Neural crest cell (in vitro differentiated cells): ENCODE measurements around the gene CDC5L. TPM values are rescaled to one million over a fixed set of nuclear protein-coding genes. Genes with fewer than 3 reads are reported as not detected.

Experiments
- DNase-seq: peaks from one replicate; pipeline ENCODE4 v3.0.0; 2021; ENCODE audit warnings: low read depth, mixed read lengths, low spot score
- H3K27ac Mint-ChIP-seq: one replicate; pipeline ENCODE4 v1.8.0; 2021; ENCODE audit warnings: mild to moderate bottlenecking, mixed read lengths; ENCODE audit not compliant: unreplicated experiment
- H3K27me3 Mint-ChIP-seq: 2 replicates; pipeline ENCODE4 v1.8.0; 2021; ENCODE audit warnings: low read depth, mild to moderate bottlenecking, mixed read lengths
- H3K36me3 Mint-ChIP-seq: 2 replicates; pipeline ENCODE4 v1.8.0; 2021; ENCODE audit warnings: low read depth, mild to moderate bottlenecking, mixed read lengths
- H3K4me1 Mint-ChIP-seq: 2 replicates; pipeline ENCODE4 v1.8.0; 2021; ENCODE audit warnings: mixed read lengths
- H3K4me3 Mint-ChIP-seq: one replicate; pipeline ENCODE4 v1.8.0; 2021; ENCODE audit warnings: mild to moderate bottlenecking, mixed read lengths
- H3K9me3 Mint-ChIP-seq: 2 replicates; pipeline ENCODE4 v1.8.0; 2021; ENCODE audit warnings: mixed read lengths
- total RNA-seq: library from RNA; stranded (reverse); gene quantifications from 2 replicates; pipeline ENCODE4 v1.2.1, GENCODE V29; 2021
- TF ChIP-seq, protein P1 (sequence below): fragments of 200-600 bp; sonication (generic); conservative IDR thresholded peaks from 2 replicates; pipeline ENCODE4 v1.5.0; 2021; ENCODE audit warnings: antibody characterized with exemption, mild to moderate bottlenecking

The CDC5L gene
- total RNA-seq, 1 donor from 2014 or later, result 36.2 TPM

DNA sequence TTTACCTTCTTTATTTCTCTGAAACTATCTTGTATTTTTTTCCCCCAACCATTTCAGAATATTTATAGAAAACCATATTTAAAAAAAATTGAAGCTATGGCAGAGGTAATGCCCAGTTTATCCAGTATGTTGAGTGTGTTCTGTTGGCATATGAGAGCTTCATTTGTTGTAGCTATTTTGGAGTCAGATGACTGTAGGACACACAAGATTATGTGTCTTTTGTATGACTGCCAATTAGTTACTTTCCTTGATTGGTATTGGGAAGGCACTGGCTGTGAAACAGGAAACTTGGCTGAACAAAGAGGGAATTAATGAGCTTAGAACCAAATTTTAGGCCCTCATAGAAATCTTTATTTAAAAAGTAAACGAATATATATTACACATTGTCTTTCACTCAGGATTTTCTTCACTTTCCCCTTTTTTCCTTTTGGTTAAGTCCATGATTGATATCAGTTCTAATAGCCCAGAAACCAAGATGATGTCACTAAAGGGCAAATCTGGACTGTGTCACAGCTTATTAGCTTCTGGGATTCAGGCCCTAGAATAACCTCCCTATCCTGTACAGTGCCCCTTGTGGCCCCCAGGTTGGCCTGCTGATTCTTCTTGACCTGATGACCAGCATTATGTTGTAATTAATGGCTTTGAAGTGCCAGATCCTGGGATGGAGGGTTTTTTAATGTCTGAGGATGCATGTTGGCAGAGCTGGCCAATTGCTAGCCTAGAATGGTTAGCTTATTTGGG, 10.1 kb downstream of the CDC5L start:
- no peaks in the 10 kb centered on the region for H3K9me3 Mint-ChIP-seq
- peaks cover 34% of the 10 kb centered on the region for H3K36me3 Mint-ChIP-seq
- no peaks in the 10 kb centered on the region for H3K27me3 Mint-ChIP-seq
- H3K4me3 Mint-ChIP-seq, result no peak overlapping the region
- H3K4me1 Mint-ChIP-seq, result no peaks in the 10 kb centered on the region
- TF ChIP-seq, protein P1, sequence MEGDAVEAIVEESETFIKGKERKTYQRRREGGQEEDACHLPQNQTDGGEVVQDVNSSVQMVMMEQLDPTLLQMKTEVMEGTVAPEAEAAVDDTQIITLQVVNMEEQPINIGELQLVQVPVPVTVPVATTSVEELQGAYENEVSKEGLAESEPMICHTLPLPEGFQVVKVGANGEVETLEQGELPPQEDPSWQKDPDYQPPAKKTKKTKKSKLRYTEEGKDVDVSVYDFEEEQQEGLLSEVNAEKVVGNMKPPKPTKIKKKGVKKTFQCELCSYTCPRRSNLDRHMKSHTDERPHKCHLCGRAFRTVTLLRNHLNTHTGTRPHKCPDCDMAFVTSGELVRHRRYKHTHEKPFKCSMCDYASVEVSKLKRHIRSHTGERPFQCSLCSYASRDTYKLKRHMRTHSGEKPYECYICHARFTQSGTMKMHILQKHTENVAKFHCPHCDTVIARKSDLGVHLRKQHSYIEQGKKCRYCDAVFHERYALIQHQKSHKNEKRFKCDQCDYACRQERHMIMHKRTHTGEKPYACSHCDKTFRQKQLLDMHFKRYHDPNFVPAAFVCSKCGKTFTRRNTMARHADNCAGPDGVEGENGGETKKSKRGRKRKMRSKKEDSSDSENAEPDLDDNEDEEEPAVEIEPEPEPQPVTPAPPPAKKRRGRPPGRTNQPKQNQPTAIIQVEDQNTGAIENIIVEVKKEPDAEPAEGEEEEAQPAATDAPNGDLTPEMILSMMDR, result no peak
- H3K27ac Mint-ChIP-seq, result no peak overlapping the region
- DNase-seq, result no peak

DNA sequence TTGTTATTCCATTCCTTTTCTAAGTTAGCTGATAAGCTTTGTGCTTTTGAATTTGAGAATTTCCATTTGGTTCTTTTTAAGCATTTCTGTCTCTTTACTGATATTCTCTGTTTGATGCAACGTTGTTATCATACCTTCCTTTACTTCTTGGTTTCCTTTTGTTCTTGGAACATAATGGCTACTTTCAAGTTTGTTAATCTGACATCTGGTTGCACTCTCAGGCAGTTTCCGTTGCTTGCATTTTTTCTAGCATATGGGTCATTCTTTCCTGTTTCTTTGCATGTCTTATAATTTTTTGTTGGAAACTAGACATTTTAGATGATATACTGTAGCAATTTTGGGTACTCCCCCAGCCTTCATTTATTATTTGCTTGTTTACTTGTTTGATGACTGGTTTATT, 12.5 kb downstream of the CDC5L start:
- DNase-seq, result no peak
- H3K36me3 Mint-ChIP-seq, result peaks cover 38% of the 10 kb centered on the region
- H3K9me3 Mint-ChIP-seq, result no peaks in the 10 kb centered on the region
- peaks cover under 1% of the 10 kb centered on the region for H3K4me1 Mint-ChIP-seq
- no peak overlapping the region for H3K4me3 Mint-ChIP-seq
- TF ChIP-seq, protein P1, result no peak
- no peak overlapping the region for H3K27ac Mint-ChIP-seq
- no peaks in the 10 kb centered on the region for H3K27me3 Mint-ChIP-seq

DNA sequence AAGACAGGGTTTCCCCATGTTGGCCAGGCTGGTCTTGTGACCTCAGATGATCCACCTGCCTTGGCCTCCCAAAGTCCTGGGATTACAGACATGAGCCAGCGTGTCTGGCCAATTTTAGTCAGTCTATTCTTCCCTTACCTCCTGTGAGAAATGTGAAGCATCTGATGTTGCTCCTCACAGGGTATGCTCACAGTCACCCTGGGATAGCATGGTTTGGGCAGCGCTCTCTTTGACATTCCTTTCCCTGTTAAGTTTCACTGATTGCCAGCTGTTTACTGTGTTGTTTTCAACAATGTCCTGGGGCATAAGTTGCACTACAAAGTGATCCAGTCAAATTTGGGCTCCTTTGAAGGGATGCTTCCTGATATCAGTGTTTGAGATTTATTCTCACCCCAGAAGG, 13.1 kb downstream of the CDC5L start:
- DNase-seq, result no peak
- Mint-ChIP-seq H3K27ac (no peak overlapping the region), H3K27me3 (no peaks in the 10 kb centered on the region), H3K4me3 (no peak overlapping the region), H3K36me3 (peaks cover 37% of the 10 kb centered on the region), H3K9me3 (no peaks in the 10 kb centered on the region), H3K4me1 (peaks cover 3% of the 10 kb centered on the region)
- TF ChIP-seq, protein P1, result no peak

DNA sequence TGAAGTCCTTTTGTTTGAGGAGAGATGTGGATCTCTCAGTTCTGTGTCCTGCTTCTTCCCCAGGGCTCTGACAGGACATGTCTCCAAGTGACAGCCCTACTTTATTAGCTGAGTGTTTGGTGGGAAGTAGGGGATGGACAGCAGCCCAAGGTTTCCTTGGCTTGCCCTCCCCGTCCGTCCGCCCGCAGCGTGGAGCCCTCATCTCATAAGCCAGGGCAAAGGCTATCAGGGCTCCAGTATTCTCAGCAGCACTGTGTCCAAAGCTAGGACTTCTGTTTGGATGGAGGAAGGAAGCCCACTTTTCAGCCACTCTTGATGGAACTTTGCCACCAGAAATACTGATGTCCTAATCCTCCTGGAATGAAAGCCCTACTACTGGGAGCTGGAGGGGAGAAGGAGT, 13.6 kb downstream of the CDC5L start:
- H3K4me1 Mint-ChIP-seq, result peaks cover 3% of the 10 kb centered on the region
- no peaks in the 10 kb centered on the region for H3K27me3 Mint-ChIP-seq
- H3K36me3 Mint-ChIP-seq, result peaks cover 36% of the 10 kb centered on the region
- H3K9me3 Mint-ChIP-seq, result no peaks in the 10 kb centered on the region
- TF ChIP-seq, protein P1, result no peak
- no peak overlapping the region for H3K27ac Mint-ChIP-seq
- H3K4me3 Mint-ChIP-seq, result no peak overlapping the region
- no peak for DNase-seq

DNA sequence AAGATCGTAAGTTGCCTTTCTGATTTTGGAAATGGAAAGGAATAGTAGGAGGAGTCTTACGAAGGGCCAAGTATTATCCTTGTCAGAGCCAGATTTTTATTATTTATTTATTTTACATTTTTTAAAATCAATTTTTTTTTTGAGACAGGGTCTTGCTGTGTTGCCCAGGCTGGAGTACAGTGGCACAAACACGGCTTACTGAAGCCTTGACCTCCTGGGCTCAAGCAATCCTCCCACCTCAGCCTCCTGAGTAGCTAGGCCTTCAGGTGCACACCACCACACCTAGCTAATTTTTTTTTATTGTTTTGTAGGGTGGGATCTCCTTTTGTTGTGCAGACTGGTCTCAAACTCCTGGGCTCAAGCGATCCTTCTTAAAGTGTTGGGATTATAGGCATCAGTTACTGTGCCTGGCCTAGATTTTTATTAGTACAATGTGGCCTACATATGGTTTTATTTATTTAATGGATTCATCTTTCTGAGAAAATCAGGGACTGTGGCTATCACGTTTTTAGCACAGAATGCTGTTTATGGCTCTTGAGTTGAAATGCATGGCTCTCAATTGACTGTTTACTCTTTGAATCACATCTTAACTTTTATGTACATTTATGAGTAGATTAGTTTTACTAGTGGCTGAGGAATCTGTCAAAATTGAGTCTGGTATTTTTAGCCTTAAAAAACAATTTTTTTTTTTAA, 16.7 kb downstream of the CDC5L start:
- Mint-ChIP-seq H3K9me3 (no peaks in the 10 kb centered on the region), H3K36me3 (peaks cover 49% of the 10 kb centered on the region), H3K4me1 (peaks cover 3% of the 10 kb centered on the region), H3K27ac (no peak overlapping the region), H3K27me3 (no peaks in the 10 kb centered on the region), H3K4me3 (no peak overlapping the region)
- TF ChIP-seq, protein P1, result no peak
- no peak for DNase-seq
